Stomach (tissue), 4 donors: ENCODE data around the gene CYP20A1.

Experiments
- POLR2A ChIP-seq, 4 donors: fragments of 450-650 bp; IDR thresholded peaks; one replicate each; pipeline ENCODE4 v1.6.1; 2016; ENCODE audit warnings: antibody characterized with exemption in 4 of 4, control low read depth in 2 of 4, mild to moderate bottlenecking in 1 of 4, moderate library complexity in 1 of 4
- TF ChIP-seq, protein P1 (sequence below), 7 experiments: fragments of 450-650 bp in 4 of 7; fragments of 200-600 bp in 3 of 7; sonication (generic) in 3 of 7; IDR thresholded peaks; one replicate each; pipeline ENCODE4 v1.5.1; 2016 to 2019; ENCODE audit warnings: antibody characterized with exemption in 7 of 7, control low read depth in 2 of 7, mild to moderate bottlenecking in 1 of 7

DNA sequence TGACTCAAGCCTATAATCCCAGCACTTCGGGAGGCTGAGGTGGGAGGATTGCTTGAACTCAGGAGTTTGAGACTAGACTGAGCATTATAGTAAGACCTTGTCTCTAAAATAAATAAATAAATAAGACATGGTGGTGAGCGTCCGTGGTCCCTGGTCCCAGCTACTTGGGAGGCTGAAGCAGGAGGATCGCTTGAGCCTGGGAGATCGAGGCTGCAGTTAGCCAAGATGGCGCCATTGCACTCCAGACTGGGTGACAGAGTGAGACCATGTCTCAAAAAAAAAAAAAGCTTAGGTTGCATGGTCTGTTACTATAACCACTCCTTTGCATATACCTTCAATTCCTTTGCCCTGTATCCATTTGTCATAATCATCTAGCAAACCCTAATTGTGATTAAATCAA lies 3.7 kb downstream of the CYP20A1 start:
- TF ChIP-seq, protein P1, sequence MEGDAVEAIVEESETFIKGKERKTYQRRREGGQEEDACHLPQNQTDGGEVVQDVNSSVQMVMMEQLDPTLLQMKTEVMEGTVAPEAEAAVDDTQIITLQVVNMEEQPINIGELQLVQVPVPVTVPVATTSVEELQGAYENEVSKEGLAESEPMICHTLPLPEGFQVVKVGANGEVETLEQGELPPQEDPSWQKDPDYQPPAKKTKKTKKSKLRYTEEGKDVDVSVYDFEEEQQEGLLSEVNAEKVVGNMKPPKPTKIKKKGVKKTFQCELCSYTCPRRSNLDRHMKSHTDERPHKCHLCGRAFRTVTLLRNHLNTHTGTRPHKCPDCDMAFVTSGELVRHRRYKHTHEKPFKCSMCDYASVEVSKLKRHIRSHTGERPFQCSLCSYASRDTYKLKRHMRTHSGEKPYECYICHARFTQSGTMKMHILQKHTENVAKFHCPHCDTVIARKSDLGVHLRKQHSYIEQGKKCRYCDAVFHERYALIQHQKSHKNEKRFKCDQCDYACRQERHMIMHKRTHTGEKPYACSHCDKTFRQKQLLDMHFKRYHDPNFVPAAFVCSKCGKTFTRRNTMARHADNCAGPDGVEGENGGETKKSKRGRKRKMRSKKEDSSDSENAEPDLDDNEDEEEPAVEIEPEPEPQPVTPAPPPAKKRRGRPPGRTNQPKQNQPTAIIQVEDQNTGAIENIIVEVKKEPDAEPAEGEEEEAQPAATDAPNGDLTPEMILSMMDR (IDR thresholded peaks at IDR 0.05) = no peak
- no peak for TF ChIP-seq POLR2A (IDR thresholded peaks at IDR 0.05)
